GM12878 (cell line): ENCODE measurements around the gene ADGRA3.

Source experiments
- ASH2L ChIP-seq: fragments of 300-600, 200-600 bp; sonication (generic); IDR thresholded peaks from 2 replicates; pipeline ENCODE4 v1.6.1; 2017; ENCODE audit warnings: low read depth, mild to moderate bottlenecking, borderline replicate concordance
- CTCF ChIP-seq, 3 experiments: IDR thresholded peaks in 2 of 3; conservative IDR thresholded peaks in 1 of 3; 2 replicates each; pipeline ENCODE4 v1.5.1; 2011; ENCODE audit warnings: low read depth in 3 of 3, low read length in 3 of 3, mild to moderate bottlenecking in 3 of 3, control low read depth in 2 of 3, moderate library complexity in 2 of 3, inconsistent platforms in 1 of 3, mixed read lengths in 1 of 3; ENCODE audit not compliant: control insufficient read depth in 2 of 3, insufficient read depth in 1 of 3; ENCODE audit errors: extremely low read depth in 1 of 3
- EZH2 ChIP-seq: IDR thresholded peaks from 2 replicates; pipeline ENCODE4 v1.6.1; 2012; ENCODE audit warnings: low read depth, mild to moderate bottlenecking, control low read depth, inconsistent platforms, low read length, borderline replicate concordance; ENCODE audit not compliant: control insufficient read depth
- GABPA ChIP-seq: IDR thresholded peaks from 2 replicates; pipeline ENCODE4 v1.6.1; 2014; ENCODE audit warnings: antibody characterized with exemption, low read depth, mild to moderate bottlenecking, inconsistent platforms
- MEF2A ChIP-seq: IDR thresholded peaks from 2 replicates; pipeline ENCODE4 v1.6.1; 2011; ENCODE audit warnings: low read depth, mild to moderate bottlenecking, low read length, moderate library complexity; ENCODE audit not compliant: insufficient read depth
- RUNX3 ChIP-seq: IDR thresholded peaks from 2 replicates; pipeline ENCODE4 v1.6.1; 2012; ENCODE audit warnings: low read length, inconsistent platforms
- SMARCA5 ChIP-seq: fragments of 450-650 bp; IDR thresholded peaks from 2 replicates; pipeline ENCODE4 v1.6.1; 2017; ENCODE audit warnings: mild to moderate bottlenecking
- SMC3 ChIP-seq: IDR thresholded peaks from 2 replicates; pipeline ENCODE4 v1.6.1; 2011; ENCODE audit warnings: low read length, improper control_type of control experiment, borderline replicate concordance
- SPI1 ChIP-seq: IDR thresholded peaks from 2 replicates; pipeline ENCODE4 v1.6.1; 2011; ENCODE audit warnings: low read depth, mild to moderate bottlenecking, low read length, moderate library complexity, borderline replicate concordance; ENCODE audit not compliant: insufficient read depth
- ZNF592 ChIP-seq: fragments of 450-650 bp; IDR thresholded peaks from 2 replicates; pipeline ENCODE4 v1.6.1; 2017; ENCODE audit warnings: mild to moderate bottlenecking, moderate library complexity
- TF ChIP-seq, protein P1 (sequence below): fragments of 150-350 bp; IDR thresholded peaks from 2 replicates; pipeline ENCODE4 v1.6.1; 2016; ENCODE audit warnings: low read depth, low read length
- TF ChIP-seq, protein P2 (sequence below): IDR thresholded peaks from 2 replicates; pipeline ENCODE4 v1.6.1; 2012; ENCODE audit warnings: low read depth, low read length, improper control_type of control experiment

GRCh38 chr4:22430626-22431025 lies 85.2 kb downstream of the ADGRA3 start:
- no peak for TF ChIP-seq MEF2A
- TF ChIP-seq CTCF (IDR thresholded peaks at IDR 0.05 in 2 of 3, conservative IDR thresholded peaks at IDR 0.05 in 1 of 3; ENCODE audit: control insufficient read depth in 2 of 3, extremely low read depth in 1 of 3, insufficient read depth in 1 of 3, low read depth in 3 of 3, low read length in 3 of 3), result no peak
- TF ChIP-seq ZNF592, result no peak
- TF ChIP-seq GABPA, result no peak
- TF ChIP-seq, protein P1, sequence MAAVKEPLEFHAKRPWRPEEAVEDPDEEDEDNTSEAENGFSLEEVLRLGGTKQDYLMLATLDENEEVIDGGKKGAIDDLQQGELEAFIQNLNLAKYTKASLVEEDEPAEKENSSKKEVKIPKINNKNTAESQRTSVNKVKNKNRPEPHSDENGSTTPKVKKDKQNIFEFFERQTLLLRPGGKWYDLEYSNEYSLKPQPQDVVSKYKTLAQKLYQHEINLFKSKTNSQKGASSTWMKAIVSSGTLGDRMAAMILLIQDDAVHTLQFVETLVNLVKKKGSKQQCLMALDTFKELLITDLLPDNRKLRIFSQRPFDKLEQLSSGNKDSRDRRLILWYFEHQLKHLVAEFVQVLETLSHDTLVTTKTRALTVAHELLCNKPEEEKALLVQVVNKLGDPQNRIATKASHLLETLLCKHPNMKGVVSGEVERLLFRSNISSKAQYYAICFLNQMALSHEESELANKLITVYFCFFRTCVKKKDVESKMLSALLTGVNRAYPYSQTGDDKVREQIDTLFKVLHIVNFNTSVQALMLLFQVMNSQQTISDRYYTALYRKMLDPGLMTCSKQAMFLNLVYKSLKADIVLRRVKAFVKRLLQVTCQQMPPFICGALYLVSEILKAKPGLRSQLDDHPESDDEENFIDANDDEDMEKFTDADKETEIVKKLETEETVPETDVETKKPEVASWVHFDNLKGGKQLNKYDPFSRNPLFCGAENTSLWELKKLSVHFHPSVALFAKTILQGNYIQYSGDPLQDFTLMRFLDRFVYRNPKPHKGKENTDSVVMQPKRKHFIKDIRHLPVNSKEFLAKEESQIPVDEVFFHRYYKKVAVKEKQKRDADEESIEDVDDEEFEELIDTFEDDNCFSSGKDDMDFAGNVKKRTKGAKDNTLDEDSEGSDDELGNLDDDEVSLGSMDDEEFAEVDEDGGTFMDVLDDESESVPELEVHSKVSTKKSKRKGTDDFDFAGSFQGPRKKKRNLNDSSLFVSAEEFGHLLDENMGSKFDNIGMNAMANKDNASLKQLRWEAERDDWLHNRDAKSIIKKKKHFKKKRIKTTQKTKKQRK, result no peak
- no peak for TF ChIP-seq RUNX3
- no peak for TF ChIP-seq SMARCA5
- TF ChIP-seq, protein P2, sequence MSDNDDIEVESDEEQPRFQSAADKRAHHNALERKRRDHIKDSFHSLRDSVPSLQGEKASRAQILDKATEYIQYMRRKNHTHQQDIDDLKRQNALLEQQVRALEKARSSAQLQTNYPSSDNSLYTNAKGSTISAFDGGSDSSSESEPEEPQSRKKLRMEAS, result no peak
- TF ChIP-seq EZH2, result no peak
- no peak for TF ChIP-seq SPI1
- no peak for TF ChIP-seq ASH2L
- TF ChIP-seq SMC3, result no peak
